ENCODE measurements around the gene FAF1.
"Not testable (repeated sequence)": the region's sequence is repeated elsewhere in the genome, so short reads cannot be mapped to it uniquely, and the experiment has no call there.

The FAF1 gene

DNA sequence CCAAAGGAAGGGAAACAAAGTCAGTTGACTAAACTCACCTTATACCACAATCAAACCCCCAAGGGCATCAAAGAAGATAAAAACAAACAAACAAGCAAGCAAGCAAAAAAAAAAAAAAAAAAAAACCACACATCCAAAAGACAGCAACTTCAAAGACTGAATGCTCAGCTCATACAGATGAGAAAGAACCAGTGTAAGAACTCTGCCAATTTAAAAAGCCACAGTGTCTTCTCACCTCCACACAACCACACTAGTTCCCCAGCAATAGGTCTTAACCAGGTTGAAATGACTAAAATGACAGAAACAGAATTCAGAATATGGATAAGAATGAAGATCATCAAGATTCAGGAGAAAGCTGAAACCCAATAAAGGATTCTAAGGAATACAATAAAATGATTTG is 193.4 kb downstream of the FAF1 start:
- no peak for DNase-seq

DNA sequence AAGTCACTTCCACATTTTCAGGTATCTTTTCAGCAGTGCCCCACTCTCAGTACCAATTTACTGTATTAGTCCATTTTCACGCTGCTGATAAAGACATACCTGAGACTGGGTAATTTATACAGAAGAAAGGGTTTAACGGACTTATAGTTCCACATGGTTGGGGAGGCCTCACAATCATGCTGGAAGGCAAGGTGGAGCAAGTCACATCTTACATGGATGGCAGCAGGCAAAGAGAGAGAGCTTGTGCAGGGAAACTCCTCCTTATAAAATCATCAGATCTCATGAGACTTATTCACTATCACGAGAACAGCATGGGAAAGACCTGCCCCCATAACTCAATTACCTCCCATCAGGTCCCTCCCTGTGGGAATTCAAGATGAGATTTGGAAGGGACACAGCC is 203.5 kb downstream of the FAF1 start:
- not testable (repeated sequence) for DNase-seq

DNA sequence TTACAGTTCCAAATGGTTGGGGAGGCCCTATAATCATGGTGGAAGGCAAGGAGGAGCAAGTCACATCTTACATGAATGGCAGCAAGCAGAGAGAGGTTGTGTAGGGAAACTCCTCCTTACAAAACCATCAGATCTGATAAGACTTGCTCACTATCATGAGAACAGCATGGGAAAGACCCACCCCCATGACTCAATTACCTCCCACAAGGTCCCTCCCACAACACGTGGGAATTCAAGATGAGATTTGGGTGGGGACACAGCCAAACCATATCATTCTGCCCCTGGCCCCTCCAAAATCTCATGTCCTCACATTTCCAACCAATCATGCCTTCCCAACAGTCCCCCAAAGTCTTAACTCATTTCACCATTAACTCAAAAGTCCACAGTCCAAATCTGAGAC is 205.3 kb downstream of the FAF1 start:
- not testable (repeated sequence) for DNase-seq

DNA sequence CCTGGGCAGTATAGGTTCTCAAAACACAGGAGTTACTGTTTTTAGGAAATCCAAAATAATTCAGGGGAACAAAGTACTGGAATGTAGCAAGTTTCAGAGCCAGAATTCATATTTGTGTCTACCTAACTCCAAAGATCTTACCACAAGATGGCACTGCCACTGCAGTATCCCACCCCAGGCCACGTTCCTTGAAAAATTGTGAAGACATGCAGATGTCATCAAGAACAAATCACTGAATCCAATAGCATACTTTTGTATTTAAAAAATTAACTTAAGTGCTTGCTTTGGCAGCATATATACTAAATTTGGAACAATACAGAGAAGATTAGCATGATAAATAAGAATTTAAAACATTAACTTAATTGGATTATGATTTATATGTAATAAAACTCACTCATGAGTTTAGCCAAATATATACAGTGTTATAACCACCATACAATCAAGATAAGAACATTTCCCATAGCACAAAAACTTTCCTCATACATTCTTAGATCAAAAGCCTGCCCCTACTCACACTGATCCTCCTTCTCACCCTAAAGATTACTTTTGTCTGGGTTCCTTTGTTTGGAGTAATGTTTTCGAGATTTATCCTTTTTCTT is 209.9 kb downstream of the FAF1 start:
- no peak for DNase-seq

DNA sequence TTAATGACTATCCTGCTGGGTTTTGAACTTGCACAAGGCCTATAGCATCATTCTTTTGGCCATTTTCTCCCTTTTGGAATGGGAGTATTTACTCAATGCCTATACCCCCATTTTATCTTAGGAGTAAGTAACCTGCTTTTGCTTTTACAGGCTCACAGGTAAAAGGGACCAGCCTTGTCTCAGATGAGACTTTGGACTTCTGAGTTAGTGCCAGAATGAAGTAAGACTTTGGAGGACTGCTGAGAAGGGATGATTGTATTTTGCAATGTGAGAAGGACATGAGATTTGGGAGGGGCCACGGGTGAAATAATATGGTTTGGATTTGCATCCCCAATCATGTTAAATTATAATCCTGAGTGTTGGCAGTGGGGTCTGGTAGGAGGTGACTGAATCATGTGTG is 212.7 kb downstream of the FAF1 start:
- no peak for DNase-seq

DNA sequence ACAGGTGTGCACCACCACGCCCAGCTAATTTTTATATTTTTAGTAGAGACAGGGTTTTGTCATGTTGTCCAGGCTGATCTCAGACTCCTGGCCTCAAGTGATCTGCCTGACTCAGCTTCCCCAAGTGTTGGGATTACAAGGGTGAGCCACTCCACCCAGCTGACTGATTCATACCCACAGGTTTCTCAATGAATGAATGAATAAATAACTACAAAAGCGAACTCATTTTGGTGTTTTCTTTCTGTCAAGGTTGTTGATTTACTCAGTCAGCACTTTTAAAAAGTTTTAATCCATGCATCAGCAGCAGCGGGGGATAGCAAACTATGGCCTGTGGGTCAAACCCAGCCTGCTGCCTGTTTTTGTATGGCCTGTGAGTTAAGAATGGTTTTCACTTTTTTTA is 217.5 kb downstream of the FAF1 start:
- no peak for DNase-seq

DNA sequence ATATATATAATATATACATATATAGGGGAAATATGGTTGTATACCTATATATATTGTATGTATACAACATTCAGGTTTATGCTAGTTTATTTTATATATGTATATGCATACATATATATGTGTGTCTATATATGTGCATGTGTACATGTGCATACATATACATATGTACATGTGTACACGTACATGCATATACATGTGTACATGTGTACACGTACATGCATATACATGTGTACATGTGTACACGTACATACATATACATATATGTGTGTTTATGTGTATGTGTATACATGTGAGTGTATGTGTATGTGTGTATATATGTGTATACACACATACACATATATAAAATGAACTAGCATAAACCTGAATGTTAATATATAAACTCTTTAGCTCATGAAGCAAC is 220.9 kb downstream of the FAF1 start:
- DNase-seq, result no peak

DNA sequence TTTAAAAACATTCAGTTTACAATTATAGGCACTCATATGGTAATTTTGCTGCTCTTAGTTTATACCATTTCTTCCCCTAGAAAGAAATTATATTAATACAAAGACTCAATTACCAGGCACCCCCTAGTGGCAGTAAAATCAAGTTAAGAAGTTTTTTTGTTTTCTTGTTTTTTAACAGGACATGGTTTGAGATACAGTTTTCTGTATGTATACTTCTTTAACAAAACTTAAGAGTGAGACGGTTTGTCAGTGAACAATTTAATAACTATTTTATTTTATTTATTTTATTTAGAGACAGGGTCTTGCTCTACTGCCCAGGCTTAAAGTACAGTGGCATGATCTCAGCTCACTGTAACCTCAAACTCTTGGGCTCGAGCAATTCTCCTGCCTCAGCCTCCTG is 224.6 kb downstream of the FAF1 start:
- DNase-seq, result no peak

DNA sequence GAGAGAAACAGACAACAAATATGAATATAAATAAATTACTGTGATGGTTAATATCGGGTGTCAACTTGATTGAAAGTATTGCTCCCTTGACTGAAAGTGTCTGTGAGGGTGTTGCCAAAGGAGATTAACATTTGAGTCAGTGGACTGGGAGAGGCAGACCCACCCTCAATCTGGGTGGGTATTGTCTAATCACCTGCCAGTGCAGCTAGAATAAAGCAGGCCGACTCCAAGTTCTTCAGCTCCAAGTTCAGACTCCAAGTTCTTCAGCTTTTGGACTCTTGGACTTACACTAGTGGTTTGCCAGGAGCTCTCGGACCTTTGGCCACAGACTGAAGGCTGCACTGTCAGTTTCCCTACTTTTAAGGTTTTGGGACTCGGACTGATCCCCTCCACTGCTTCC is 232.5 kb downstream of the FAF1 start:
- not testable (repeated sequence) for DNase-seq

DNA sequence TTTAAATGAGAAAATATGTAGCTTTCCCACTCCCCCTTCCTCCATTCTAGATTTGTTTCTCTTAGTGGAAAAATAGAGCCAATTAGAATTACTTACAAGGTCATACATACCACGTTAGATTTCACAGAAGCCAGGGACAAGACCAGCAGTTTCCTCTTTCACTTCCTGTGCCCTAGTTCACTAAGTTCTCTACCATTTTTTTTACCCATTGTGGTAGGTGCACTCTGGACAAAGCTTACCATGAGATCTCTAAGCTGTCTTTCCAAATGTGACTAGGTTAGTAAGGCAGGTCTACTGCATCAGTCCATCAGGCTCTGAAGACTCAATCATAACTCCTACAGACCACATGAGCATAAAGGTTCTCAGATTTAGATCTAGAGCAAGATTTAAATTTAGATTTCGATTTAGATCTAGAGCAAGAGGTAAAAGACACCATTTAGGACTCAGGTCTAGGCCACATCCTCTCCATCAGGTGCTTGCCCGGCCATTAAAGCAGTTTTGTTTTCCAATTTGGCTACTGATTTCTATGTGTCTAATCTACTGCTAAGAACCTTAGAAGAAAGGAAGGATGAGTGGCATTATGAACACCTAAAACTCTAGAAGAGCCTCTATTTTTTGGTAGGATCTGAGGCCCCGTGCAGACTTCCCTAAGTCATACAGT is 235.3 kb downstream of the FAF1 start:
- no peak for DNase-seq

DNA sequence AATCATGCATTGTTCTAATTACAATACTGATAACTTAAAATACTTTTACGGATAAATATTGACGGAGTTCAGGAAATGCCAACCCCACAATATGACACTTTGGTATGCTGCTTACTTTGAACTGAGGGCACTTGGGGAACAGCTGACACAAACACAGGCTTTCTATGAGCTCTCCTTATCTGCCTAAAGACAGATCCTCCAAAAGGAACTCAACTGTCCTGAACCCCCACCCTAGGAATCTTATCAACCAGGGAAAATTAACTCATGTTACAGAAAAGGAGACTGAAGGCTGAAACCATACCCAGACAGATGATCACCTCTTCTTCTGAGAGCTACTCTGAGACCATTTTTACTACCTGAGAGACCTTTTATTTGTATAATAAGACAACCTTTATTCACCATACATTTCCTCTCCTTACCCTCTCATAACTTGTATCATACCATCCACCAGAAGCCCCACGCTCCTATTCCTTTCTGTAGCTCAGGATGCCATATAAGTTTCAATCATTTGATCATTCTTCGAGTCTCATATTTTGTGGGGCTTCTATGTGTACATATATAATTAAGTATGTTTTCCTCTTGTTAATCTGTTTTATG is 239.5 kb downstream of the FAF1 start:
- DNase-seq, result no peak

DNA sequence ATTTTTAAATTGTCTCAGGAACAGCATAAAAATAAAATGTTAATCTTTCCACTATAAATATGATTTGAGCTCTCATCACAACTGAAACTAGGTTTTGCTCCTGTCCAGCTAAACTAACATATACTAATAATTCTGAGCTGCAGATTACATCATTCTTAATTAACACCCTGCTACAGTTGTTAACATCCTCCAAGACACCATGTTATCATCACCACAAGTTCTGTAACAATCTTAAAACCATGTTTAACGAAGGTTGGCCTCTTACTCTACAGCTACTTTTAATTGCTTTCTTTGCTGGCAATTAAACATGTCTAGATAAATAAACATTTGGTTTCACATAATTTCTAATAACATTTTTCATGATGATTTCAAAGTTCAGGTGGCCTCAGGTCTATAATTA is 240.9 kb downstream of the FAF1 start:
- no peak for DNase-seq

DNA sequence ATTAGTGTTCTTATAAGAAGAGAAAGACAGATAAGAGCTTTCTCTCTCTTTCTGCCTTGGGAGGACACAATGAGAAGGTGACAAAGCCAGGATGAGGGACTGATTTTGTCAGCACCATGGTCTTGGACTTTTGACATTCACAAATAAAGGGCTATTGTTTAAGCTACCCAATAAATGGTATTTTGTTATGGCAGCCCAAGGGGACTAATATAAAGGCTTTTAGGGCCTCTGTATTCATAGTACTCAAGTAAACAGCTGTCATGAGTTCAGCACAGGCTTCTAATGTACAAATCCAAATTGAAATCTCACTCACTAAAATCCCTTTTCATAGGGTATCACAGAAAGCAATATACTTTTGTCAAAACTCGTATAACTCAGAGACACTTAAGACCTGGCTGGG is 242.7 kb downstream of the FAF1 start:
- no peak for DNase-seq

DNA sequence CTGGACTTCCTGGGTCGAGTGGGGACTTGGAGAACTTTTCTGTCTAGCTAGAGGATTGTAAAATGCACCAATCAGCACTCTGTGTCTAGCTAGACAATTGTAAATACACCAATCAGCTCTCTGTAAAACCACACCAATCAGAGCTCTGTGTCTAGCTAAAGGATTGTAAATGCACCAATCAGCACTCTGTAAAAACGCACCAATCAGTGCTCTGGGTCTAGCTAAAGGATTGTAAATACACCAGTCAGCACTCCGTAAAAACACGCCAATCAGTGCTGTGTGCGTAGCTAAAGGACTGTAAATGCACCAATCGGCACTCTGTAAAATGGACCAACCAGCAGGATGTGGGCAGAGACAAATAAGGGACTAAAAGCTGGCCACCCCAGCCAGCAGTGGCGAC is 243.6 kb downstream of the FAF1 start:
- DNase-seq, result not testable (repeated sequence)

DNA sequence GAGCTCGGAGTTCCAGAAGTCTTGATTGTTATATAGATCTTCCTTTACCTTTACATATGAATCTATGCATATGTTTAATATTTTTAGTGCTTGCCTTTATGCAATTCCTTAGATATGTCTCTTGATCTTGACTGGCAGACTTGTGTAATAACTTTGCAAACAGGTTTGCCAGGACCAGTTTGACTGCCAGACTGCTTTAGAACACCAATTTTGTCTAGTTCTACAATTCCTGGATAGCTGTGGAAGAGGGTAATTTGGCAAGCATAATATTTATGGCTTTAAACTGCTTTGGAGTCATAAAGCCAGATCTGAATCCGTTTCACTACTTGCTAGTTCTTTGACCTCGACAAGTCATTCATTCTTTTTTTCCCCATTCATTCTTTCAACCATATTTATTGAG is 250.0 kb downstream of the FAF1 start:
- no peak for DNase-seq

DNA sequence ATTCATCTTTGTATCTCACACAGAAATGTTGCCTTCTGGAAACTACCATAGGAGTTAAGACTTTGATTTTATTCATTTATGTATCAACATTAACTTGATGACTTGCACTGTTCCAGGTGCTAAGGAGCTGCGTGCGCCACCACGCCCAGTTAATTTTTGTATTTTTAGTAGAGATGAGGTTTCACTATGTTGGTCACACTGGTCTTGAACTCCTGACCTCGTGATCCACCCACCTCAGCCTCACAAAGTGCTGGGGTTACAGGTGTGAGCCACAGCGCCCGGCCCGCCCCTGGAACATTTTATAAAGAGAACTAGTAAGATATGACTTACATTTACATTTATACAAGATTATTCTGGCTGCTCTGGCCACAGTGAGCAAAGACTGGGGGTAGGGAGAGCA is 252.2 kb downstream of the FAF1 start:
- DNase-seq, result no peak

DNA sequence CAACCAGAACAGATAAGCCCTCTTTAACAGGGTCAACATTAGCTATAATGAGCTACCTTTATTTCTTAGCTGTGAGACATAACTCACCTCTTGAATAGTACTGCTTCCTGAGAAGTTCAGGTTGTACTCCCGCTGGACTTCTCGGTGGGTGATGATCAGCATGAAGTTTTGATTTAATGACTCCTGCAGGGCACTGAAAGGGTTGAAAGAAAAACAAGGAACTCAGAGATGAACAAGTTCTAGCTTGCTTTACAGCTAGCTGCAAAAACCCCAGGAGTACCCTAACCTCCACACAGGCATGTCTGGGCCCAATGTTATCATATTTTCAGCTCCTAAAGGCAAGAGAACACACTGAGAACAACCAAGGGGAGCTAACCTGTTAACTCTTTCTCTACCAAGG is 254.4 kb downstream of the FAF1 start:
- DNase-seq, result no peak

DNA sequence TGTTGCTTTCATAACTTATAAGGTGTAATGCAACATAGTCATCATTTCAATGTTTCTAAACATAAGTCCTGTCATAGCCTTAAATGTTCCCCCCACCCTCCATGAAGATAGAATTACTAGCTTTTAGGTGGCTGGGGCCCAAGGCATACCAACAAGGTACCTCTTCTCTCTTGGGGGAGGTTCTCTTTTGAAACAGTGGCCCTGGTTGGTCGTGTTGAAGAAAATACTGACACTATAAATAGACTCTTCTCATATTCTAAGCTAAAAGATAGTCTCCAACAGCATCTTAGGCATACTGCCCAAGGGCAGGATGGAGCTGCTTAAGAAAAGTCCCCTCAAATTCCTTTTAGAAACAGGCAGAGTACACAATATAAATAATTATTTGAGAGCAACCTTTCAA is 255.0 kb downstream of the FAF1 start:
- no peak for DNase-seq

DNA sequence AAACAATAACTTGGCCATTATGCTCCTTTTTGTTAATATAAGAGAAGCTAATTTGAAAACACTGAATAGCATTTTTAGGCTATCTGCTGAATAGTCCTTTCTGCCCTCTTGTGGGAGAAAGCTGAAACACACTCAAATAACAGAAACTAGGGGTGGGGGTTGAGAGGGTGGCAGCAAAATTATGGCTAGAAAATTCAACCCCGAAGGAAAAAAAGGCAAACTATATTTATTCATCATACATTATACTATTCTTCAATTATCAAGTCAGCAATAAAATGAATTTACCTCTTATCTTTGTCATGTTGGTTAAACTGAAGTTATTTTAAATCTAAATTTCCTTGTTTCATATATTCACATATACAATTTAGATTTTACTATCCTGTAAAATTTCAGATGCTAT is 255.9 kb downstream of the FAF1 start:
- DNase-seq, result no peak

DNA sequence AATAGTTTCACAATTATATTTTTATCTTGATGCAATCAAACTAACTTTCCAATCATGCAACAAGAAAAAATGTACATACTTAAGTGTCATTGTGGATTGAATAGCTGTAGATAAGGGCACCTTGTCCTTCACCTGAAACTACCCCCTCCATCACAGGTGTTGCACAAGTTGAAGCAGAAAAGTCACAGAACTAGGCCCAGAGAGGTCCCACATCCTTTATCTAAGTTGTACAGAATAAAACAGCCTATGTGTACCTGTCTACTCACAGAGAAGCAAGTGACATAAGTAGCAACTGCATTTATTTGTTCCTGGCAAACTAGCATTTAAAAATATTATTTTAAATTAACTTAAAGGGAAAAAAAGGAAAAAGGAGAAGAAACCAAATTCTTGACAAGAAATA is 256.8 kb downstream of the FAF1 start:
- no peak for DNase-seq

DNA sequence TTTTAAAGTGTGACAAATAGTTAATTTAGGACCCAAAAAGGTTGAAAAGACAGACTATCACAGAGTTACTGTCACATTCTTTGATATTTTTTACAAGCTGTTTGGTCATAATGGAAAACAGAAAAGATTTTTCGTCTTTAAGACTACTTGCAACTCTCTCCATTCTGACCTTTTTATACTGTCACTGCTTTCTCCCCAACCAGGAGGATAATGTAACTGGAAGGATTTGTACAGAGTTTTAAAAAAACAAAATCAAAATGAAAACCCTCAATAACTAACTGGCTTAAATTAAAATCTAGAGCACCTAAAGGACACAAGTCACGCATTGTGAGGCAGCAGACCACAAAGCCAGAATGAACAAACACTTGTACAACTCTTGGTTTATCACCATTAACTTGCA is 257.7 kb downstream of the FAF1 start:
- no peak for DNase-seq

DNA sequence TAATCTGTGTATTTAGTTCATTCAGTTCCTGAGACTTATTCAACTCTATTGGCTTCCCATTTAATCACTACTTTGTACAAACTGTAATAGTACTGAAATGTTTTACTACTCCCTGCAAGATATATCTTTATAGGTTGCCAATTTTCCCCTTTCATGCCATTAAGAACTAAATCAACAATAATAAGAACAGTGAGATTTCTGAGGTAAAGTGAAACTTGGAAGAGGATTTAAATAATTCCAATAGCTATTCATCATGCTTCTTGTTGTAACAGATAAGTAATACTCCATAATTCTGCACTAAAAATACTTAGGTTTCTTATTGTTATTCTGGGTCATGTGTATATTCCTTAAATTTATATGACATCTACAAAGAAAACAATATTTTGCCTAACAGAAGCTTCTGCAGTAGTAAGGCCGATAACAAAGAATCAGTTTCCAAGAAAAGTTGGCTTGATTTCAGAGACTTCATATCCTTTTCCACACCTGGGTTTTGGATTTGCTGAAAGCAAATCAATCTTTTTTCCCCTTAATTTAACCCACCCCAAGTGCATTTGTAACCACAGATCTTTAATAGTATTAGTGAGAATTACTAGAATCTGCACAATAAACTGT is 258.3 kb downstream of the FAF1 start:
- DNase-seq, result no peak

DNA sequence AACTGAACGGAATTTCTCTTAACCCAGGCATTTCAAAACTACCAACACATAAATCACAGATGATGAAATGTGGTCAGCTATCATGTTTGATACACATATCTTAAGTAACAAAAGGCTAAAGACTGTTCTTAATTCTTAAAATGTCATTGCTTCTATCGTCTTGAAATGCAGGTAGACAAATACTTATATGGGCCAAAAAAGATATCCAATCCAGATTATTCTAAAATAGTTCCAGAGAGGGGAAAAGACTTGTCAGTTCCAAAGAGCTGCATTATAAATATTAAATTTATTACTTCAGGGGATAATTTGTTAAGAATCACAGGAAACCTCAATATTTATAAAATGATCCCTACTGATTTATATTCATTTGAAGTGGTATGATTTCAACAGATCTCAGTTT is 259.4 kb downstream of the FAF1 start:
- no peak for DNase-seq

DNA sequence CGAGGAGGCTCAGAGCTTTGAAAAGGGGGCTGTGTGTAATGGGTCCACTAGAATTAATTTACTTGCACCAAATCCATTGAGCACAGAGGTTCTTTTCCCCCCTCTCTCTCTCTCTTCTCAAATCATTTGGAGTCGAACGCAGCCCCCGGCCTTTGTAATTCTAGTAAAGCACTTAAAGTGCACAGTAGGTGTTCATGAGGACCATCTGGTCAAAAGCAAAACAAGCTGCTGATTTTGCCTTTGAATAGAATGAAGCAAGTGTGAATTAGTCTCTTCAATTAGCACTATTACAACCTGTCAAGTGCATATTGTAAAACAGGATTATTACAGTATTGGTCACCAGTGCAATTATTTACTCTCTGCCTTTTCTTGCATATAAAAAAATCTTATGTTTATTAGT is 259.9 kb downstream of the FAF1 start:
- no peak for DNase-seq

All from effector CD4-positive, alpha-beta T cell (primary cell).